RPMI7951 (cell line): ENCODE data around the gene EHMT1. TPM values are rescaled to one million over a fixed set of nuclear protein-coding genes. Genes with fewer than 3 reads are reported as not detected.
A peak's percentile ranks its signal among the peaks of the same experiment; 100 is the strongest.

Experiments
- DNase-seq: peaks from one replicate; pipeline ENCODE4 v3.0.0-alpha.2; 2012; ENCODE audit warnings: low read depth
- total RNA-seq: library from RNA; depleted of rRNA; stranded (reverse); fragments of >200 nt; shearing (Covaris generic); gene quantifications from 2 replicates; pipeline ENCODE4 v1.2.3, GENCODE V29; 2014

EHMT1 gene
- total RNA-seq, 1 experiment from 2014 or later, result 11.5 TPM

GRCh38 chr9:137646341-137646740, 27.5 kb downstream of the EHMT1 start:
- DNase-seq, result no peak

- DNase-seq, result no peak
Observed at GRCh38 chr9:137647096-137647714, 28.4 kb downstream of the EHMT1 start.

- DNase-seq, result no peak
Observed at GRCh38 chr9:137648396-137648795, 29.6 kb downstream of the EHMT1 start.

DNA sequence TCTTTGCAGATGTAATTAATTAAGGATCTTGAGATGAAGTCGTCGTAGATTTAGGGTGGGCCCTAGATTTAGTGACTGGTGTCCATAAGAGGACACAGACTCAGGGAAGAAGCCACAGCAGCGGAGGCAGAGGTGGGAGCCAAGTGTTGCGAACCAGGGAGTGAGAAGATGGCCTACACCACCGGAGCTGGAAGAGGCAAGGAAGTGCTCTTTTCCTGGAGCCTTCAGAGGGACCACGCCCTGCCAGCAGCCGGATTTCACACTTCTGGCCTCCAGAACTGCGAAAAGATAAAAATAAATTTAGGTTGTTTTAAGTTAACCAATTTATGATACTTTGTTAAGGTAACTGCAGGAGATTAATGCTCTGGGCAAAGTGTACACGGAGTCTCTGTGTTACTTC, 30.7 kb downstream of the EHMT1 start:
- no peak for DNase-seq

GRCh38 chr9:137650259-137650658, 31.5 kb downstream of the EHMT1 start:
- no peak for DNase-seq

DNA sequence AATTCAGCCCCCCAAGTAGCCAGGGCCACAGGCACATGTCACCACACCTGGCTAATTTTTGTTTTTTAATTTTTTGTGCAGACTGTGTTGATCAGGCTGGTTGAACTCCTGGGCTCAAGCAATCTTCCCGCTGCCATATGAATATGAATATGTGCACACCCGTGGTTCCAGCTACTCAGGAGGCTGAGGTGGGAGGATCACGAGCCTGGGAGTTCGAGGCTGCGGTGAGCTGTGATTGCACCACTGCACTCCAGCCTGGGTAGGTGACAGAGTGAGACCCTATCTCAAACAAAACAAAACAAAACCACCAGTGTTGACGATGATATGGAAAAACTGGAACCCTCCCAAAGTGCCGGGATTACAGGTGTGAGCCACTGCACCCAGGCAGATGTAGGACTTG, 32.0 kb downstream of the EHMT1 start:
- DNase-seq, result no peak

- DNase-seq, result no peak
Observed at GRCh38 chr9:137656416-137656815, 37.6 kb downstream of the EHMT1 start.

GRCh38 chr9:137657606-137658005, 38.8 kb downstream of the EHMT1 start:
- DNase-seq, result no peak

- DNase-seq, result no peak
Observed at GRCh38 chr9:137658781-137659180, 40.0 kb downstream of the EHMT1 start.

DNA sequence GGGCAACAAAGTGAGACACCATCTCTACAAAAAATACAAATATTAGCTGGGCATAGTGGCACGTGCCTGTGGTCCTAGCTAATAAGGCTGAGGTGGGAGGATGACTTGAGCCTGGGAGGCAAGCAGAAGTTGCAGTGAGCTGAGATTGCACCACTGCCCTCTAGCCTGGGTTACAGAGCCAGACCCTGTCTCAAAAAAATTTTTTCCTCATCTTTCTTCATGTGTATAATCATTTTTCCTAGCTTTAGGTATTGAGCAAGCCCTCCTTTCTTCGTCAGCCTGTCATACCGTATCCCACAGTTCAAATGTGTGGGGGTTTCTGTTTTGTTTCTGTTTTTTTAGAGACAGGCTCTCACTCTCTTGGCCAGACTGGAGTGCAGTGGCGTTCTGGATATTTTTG, 41.3 kb downstream of the EHMT1 start:
- no peak for DNase-seq

DNA sequence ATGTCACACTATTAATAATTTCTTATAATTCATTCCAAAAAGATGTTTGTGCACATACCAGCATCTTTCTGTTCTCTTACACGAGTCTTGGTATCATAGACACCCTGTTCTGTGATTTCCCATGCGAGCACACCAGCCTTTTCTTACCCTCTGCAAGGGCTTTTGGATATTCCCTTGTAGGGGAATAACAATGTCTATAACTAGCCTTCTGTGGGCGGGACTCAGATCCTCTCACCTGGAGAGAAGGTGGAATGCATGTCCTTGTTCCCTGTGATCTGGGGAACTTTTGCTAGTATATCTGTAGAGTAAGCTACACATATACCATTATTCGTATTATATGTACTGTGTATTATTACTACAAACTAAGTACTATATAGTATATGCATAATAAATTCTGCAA, 44.8 kb downstream of the EHMT1 start:
- no peak for DNase-seq

GRCh38 chr9:137664676-137665075, 45.9 kb downstream of the EHMT1 start:
- DNase-seq, result no peak

GRCh38 chr9:137665226-137665625, 46.4 kb downstream of the EHMT1 start:
- no peak for DNase-seq

GRCh38 chr9:137665697-137666512, 47.1 kb downstream of the EHMT1 start:
- no peak for DNase-seq

DNA sequence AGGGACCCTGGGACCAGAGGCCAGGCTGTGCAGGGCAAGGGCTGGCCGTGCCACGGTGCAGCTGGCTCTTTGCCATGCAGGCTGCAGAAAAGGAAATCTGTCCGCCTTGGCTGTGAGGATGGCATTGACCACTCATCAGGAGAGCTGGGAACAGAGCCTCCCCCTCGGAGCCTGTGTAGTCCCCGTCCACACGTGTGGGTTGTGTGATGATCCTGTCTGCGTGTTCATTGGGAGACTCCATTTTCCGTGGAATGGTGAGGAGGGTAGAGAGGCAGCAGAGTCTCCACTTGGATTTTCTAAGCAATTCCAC, 47.7 kb downstream of the EHMT1 start:
- DNase-seq, result no peak

DNA sequence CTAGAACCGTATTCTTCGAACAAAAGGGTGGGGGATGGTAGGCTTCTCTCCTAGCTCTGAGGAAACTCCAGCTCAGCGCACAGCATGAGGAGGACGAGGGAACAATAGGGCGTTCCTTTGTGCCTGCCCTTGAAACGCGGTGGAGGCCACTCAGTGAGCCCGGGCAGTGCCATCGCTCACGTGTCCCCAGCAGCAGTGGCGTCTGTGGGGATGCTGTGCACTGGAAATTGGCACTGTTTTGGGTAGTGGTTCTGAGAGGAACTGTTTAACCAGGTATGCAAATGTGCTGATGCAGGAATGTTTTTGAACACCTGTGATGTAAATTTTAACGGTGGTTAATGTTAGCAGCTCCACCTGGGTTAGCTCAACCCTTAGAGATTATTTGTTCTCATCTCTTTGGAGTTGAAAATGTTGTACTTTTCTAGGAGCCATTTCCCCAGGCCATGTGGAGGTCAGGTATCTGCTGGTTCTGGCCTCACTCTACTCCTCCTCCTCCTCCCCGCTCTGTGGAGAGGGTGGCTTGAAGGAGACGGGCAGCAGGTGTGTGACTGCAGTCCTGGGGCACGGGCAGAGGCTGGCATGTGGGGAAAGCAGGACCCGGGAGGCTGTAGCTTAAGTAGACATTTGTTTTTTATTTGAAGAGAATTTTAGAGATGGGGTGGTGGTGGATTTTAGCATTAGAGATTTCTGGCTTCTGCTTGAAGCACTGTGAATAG, 48.3 kb downstream of the EHMT1 start:
- no peak for DNase-seq

GRCh38 chr9:137668203-137668602, 49.4 kb downstream of the EHMT1 start:
- DNase-seq, result no peak

- peak; percentile 3 for DNase-seq
Observed at GRCh38 chr9:137669261-137669672, 50.5 kb downstream of the EHMT1 start.

DNA sequence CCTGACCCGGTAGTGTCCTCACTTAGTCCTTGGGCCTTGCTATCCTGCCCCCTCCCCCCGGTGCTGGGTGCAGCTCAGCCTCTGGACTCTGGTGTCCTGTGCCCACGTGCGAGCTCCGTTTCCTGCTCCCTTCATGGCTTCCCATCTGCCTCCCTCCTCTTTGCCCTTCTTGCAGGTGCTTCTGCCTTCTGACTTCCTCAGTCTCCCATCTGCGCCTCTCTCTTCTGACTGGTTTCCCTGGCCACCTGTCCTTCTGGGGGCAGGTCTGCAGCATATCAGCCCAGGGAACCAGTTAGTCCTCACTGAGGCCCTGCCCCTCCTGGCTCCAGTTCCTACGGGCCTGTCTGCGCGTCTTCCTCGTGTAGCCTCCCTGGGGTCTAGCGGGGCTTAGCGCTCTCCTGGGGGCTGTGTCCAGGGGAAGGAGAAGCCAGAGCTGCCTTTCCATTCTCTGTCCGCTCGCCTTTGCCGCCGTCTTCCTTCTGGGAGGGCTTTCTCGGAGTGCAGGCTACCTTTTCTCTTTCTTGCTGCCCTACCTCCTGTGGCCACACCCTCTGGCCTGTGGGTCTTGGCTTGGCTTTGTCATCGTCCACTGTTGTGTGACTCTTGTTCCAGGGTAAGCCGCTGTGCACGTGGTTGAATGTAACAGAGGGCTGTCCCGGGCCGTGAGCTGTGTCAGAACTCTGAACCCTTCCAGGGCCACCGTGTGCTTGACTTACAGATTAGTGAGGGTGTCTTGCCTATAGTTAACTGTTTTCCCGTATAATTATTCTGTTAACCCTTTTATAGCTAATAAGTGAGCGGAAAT, 51.8 kb downstream of the EHMT1 start:
- DNase-seq, result no peak

DNA sequence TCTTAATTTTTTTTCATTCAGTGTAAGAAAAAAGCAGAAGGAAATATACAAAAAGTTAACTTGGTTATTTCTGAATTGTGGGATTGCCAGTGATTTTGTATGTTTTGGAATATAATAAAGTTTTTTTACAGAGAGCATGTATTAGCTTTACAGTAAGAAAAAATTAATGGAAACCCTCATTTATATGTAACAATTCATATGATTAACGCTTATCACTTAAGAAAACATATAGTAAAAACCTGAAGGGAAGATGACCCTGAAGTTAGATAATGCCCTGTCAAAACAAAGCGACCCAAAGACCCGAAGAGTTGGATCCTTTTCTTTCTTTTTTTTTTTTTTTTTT, 52.4 kb downstream of the EHMT1 start:
- DNase-seq, result no peak

DNA sequence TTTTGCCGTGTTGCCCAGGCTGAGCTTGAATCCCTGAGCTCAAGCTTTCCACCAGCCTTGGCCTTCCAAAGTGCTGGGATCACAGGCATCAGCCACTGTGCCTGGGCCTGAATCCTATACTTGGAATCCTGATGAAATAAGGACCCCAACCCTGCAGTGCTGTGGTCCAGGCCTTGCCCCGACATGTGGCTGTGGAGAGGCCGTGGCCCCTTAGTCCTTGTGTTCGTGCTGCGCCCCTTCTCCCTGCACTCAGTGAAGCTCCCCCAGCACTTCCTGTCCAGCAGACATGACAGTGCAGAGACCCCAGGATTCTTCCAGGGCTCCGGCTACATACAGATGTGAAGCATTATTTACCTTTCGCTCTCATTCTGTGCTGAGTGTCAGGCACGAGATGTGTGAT, 52.9 kb downstream of the EHMT1 start:
- DNase-seq, result no peak
